AG04449 (cell line): Measurements from ENCODE around the gene PHF20.
A peak's percentile ranks its signal among the peaks of the same experiment; 100 is the strongest.
"Not testable (repeated sequence)": the region's sequence is repeated elsewhere in the genome, so short reads cannot be mapped to it uniquely, and the experiment has no call there.

Experiments used
- CTCF ChIA-PET: fragments of 350-600 bp; formaldehyde crosslinking; extraction: SDS; loops from one replicate; lab custom pipeline; 2021; ENCODE audit warnings: antibody characterized with exemption; lab: Yijun Ruan, JAX
- POLR2A ChIA-PET: fragments of 400-600, 350-600 bp; formaldehyde crosslinking; extraction: SDS; loops from one replicate; lab custom pipeline; 2020; ENCODE audit warnings: antibody characterized with exemption, inconsistent platforms; lab: Yijun Ruan, JAX
- DNase-seq: peaks from one replicate; pipeline ENCODE4 v3.0.0-alpha.2; 2010; ENCODE audit warnings: low read depth, low spot score
- H3K4me3 ChIP-seq: 2 replicates; pipeline ENCODE4 v1.5.1; 2011; ENCODE audit warnings: low read depth, mild to moderate bottlenecking, control low read depth, low read length
- TF ChIP-seq, protein P1 (sequence below): IDR thresholded peaks from one replicate; pipeline ENCODE4 v1.5.1; 2011; ENCODE audit warnings: mild to moderate bottlenecking, moderate library complexity, low read length, control low read depth, inconsistent platforms; ENCODE audit not compliant: insufficient read depth; ENCODE audit errors: missing control alignments

Gene PHF20

DNA sequence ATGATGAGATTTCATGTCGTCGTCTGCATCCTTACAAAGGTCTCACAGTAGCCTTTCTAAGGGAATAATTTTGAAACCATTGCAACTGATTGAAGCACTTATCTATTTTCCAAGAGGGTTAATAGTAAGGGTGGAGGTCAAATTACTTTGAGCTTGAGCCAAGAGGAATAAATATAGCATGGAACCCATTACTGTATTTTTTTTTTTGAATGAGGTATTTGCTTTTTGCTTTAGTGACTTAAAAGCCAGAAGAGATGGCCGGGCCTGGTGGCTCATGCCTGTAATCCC, 104.2 kb downstream of the PHF20 start:
- TF ChIP-seq, protein P1, sequence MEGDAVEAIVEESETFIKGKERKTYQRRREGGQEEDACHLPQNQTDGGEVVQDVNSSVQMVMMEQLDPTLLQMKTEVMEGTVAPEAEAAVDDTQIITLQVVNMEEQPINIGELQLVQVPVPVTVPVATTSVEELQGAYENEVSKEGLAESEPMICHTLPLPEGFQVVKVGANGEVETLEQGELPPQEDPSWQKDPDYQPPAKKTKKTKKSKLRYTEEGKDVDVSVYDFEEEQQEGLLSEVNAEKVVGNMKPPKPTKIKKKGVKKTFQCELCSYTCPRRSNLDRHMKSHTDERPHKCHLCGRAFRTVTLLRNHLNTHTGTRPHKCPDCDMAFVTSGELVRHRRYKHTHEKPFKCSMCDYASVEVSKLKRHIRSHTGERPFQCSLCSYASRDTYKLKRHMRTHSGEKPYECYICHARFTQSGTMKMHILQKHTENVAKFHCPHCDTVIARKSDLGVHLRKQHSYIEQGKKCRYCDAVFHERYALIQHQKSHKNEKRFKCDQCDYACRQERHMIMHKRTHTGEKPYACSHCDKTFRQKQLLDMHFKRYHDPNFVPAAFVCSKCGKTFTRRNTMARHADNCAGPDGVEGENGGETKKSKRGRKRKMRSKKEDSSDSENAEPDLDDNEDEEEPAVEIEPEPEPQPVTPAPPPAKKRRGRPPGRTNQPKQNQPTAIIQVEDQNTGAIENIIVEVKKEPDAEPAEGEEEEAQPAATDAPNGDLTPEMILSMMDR: no peak
- H3K4me3 ChIP-seq: no peak overlapping the region; the same call in 1 of the 2 replicates
- DNase-seq: no peak
- ChIA-PET POLR2A (interaction anchor here (0.6 to 2.4 kb wide), 7 partner anchors 8 to 166 kb away, joined by 3 to 18 read pairs (median 4); partner anchors contain the start of gene RBM39), CTCF (interaction anchor here (1.0 kb wide), 1 partner anchor 8 kb away, joined by 3 read pairs; no protein-coding TSS in a partner anchor)

DNA sequence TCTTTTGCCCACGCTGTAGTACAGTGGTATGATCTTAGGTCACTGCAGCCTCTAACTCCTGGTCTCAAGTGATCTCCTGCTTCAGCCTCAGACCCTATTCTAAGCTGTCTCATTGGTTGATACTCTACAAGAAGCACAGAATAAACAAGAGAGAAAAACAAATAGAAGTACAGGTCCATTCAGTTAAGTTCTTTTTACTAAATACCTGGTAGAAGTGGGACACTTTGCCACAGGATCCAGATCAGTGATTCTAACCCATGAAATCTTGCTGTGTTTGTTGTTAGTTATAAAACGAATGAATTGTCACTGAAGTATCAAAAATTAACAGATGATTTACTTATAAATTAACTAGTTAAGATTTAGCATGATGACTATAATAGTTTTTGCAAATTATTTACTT, 105.8 kb downstream of the PHF20 start:
- TF ChIP-seq, protein P1: no peak
- no peak overlapping the region for H3K4me3 ChIP-seq
- POLR2A ChIA-PET: interaction anchor here (0.7 kb wide), 1 partner anchor 136 kb away, joined by 3 read pairs; the partner anchor contains the start of gene RBM39
- CTCF ChIA-PET: no interaction called here
- DNase-seq: no peak

DNA sequence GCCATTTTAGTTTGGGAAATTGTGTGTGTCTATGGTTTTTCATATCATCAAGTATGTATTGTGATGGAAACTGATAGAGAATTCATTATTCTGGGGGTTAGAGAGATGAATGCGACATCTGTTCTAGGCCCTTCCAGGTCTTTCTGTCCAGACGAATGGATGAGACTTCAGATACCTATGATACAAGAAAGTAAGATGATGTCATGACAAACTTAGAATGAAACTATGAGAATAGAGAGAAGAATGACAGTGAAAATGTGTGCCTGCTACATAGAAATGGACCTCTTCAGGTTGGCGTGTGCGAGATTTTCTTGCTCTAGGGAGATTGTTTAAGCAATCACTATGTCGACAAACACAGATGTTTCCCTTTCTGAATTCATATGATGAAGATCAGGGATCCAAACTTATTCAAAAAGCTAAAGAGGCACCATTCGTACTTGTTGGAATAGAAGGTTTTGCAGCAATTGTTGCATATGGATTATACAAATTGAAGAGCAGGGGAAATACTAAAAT, 106.4 kb downstream of the PHF20 start:
- POLR2A ChIA-PET: interaction anchor here (0.7 kb wide), 1 partner anchor 136 kb away, joined by 3 read pairs; the partner anchor contains the start of gene RBM39
- CTCF ChIA-PET: no interaction called here
- no peak overlapping the region for H3K4me3 ChIP-seq

GRCh38 chr20:35881676-35882075, 109.9 kb downstream of the PHF20 start:
- ChIA-PET POLR2A (no interaction called here), CTCF (no interaction called here)
- TF ChIP-seq, protein P1: no peak
- no peak for DNase-seq
- H3K4me3 ChIP-seq: no peak overlapping the region

More for the DNA sequence above, 106.4 kb downstream of the PHF20 start:
- TF ChIP-seq, protein P1: no peak
- DNase-seq: no peak

- not testable (repeated sequence) for DNase-seq, H3K4me3 ChIP-seq
- ChIA-PET POLR2A (interaction anchor here (0.7 to 2.7 kb wide), 2 partner anchors 59 to 140 kb away, joined by 3 to 51 read pairs; partner anchors contain the start of gene RBM39), CTCF (interaction anchor here (0.9 kb wide), 1 partner anchor 15 kb away, joined by 3 read pairs; no protein-coding TSS in a partner anchor)
Observed at GRCh38 chr20:35882427-35883161, 110.8 kb downstream of the PHF20 start.

GRCh38 chr20:35883336-35883777, 111.5 kb downstream of the PHF20 start:
- ChIA-PET POLR2A (interaction anchor here (0.7 to 2.7 kb wide), 5 partner anchors 60 to 219 kb away, joined by 3 to 51 read pairs (median 3); partner anchors contain the start of genes CPNE1, RBM12, RBM39 and SCAND1), CTCF (interaction anchor here (0.9 to 2.7 kb wide), 4 partner anchors 16 to 141 kb away, joined by 3 to 19 read pairs (median 5); partner anchors contain the start of genes PHF20 and RBM39)
- no peak for DNase-seq
- TF ChIP-seq, protein P1: no peak
- peak overlapping the region; percentile 2 for H3K4me3 ChIP-seq
